Measurements from ENCODE around the gene ZNF175. TPM values are rescaled to one million over a fixed set of nuclear protein-coding genes. Genes with fewer than 3 reads are reported as not detected.

ZNF175 gene
- total RNA-seq, 1 experiment from 2014 or later, result 16.1 TPM

DNA sequence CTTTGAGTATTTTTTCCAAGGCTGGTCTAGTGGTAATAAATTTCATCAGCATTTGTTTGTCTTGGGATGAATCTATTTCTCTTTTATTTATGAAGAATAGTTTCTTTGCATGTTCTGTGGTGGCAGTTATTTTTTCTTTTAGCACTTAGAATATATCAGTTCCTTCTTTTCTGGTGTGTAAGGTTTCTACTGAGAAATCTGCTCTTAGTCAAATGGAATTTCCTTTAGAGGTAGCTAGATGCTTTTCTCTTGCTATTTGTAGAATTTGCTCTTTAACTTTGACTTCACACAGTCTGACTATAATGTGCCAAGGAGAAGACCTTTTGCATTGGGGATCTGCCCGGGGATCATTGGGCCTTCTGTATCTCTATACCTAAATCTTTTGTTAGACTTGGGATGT is 35.5 kb upstream of the ZNF175 start:
- H3K4me3 Mint-ChIP-seq (ENCODE audit: low read depth, unreplicated experiment), result no peak overlapping the region
- no TSS peak for BruUV-seq (replicated peaks)
- no peaks in the 10 kb centered on the region for H3K9me3 Mint-ChIP-seq (ENCODE audit: low read depth, unreplicated experiment)
- TF ChIP-seq, protein P1, sequence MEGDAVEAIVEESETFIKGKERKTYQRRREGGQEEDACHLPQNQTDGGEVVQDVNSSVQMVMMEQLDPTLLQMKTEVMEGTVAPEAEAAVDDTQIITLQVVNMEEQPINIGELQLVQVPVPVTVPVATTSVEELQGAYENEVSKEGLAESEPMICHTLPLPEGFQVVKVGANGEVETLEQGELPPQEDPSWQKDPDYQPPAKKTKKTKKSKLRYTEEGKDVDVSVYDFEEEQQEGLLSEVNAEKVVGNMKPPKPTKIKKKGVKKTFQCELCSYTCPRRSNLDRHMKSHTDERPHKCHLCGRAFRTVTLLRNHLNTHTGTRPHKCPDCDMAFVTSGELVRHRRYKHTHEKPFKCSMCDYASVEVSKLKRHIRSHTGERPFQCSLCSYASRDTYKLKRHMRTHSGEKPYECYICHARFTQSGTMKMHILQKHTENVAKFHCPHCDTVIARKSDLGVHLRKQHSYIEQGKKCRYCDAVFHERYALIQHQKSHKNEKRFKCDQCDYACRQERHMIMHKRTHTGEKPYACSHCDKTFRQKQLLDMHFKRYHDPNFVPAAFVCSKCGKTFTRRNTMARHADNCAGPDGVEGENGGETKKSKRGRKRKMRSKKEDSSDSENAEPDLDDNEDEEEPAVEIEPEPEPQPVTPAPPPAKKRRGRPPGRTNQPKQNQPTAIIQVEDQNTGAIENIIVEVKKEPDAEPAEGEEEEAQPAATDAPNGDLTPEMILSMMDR (IDR thresholded peaks at IDR 0.05; ENCODE audit: unreplicated experiment), result no peak
- H3K27ac Mint-ChIP-seq (ENCODE audit: unreplicated experiment), result no peak overlapping the region
- CTCF ChIA-PET, result no interaction called here
- H3K27me3 Mint-ChIP-seq (ENCODE audit: unreplicated experiment), result peaks cover 84% of the 10 kb centered on the region
- no peaks in the 10 kb centered on the region for H3K4me1 Mint-ChIP-seq (ENCODE audit: low read depth, unreplicated experiment)
- DNase-seq, result no peak
- H3K36me3 Mint-ChIP-seq (ENCODE audit: insufficient read depth, unreplicated experiment), result no peaks in the 10 kb centered on the region
- intact Hi-C loops (cut with micrococcal nuclease; ENCODE audit: unreplicated experiment), result no loop called here

DNA sequence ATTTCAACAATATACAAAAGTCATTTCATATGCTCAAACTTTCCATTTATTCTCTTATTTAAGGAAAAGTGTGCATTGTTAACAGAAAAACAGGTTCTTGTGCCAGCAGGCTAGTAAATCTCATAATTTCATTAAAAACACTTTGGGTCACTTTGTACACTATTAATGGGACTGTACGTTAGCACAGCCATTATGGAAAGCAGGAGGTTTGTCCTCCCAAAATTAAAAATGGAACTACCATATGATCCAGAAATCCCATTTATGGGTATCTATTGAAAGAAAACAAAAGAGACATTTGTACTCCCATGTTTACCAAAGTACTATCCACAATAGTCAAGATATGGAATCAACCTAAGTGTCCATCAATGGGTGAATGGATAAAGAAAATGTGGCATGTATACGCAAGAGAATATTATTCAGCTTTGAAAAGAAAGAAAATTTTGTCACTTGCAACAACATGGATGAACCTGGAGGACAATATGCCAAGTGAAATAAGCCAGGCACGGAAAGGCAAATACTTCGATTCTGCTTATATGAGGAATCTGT is 31.2 kb upstream of the ZNF175 start:
- TF ChIP-seq, protein P1 (IDR thresholded peaks at IDR 0.05; ENCODE audit: unreplicated experiment), result no peak
- no peaks in the 10 kb centered on the region for H3K36me3 Mint-ChIP-seq (ENCODE audit: insufficient read depth, unreplicated experiment)
- no TSS peak for BruUV-seq (replicated peaks)
- no peak overlapping the region for H3K4me3 Mint-ChIP-seq (ENCODE audit: low read depth, unreplicated experiment)
- peaks cover 82% of the 10 kb centered on the region for H3K27me3 Mint-ChIP-seq (ENCODE audit: unreplicated experiment)
- no peaks in the 10 kb centered on the region for H3K4me1 Mint-ChIP-seq (ENCODE audit: low read depth, unreplicated experiment)
- intact Hi-C loops (cut with micrococcal nuclease; ENCODE audit: unreplicated experiment), result no loop called here
- DNase-seq, result no peak
- H3K9me3 Mint-ChIP-seq (ENCODE audit: low read depth, unreplicated experiment), result peaks cover 3% of the 10 kb centered on the region
- no peak overlapping the region for H3K27ac Mint-ChIP-seq (ENCODE audit: unreplicated experiment)
- CTCF ChIA-PET, result no interaction called here

GRCh38 chr19:51541458-51542357 is 29.4 kb upstream of the ZNF175 start:
- Mint-ChIP-seq H3K36me3 (ENCODE audit: insufficient read depth, unreplicated experiment) (no peaks in the 10 kb centered on the region), H3K27ac (ENCODE audit: unreplicated experiment) (no peak overlapping the region), H3K9me3 (ENCODE audit: low read depth, unreplicated experiment) (peaks cover 3% of the 10 kb centered on the region), H3K4me3 (ENCODE audit: low read depth, unreplicated experiment) (no peak overlapping the region), H3K27me3 (ENCODE audit: unreplicated experiment) (peaks cover 63% of the 10 kb centered on the region), H3K4me1 (ENCODE audit: low read depth, unreplicated experiment) (peaks cover 9% of the 10 kb centered on the region)
- DNase-seq, result no peak
- intact Hi-C loops (cut with micrococcal nuclease; ENCODE audit: unreplicated experiment), result no loop called here
- TF ChIP-seq, protein P1 (IDR thresholded peaks at IDR 0.05; ENCODE audit: unreplicated experiment), result no peak
- no TSS peak for BruUV-seq (replicated peaks)
- CTCF ChIA-PET, result no interaction called here

- peaks cover 19% of the 10 kb centered on the region for H3K4me1 Mint-ChIP-seq (ENCODE audit: low read depth, unreplicated experiment)
- peaks cover 54% of the 10 kb centered on the region for H3K27me3 Mint-ChIP-seq (ENCODE audit: unreplicated experiment)
- no peaks in the 10 kb centered on the region for H3K36me3 Mint-ChIP-seq (ENCODE audit: insufficient read depth, unreplicated experiment)
- intact Hi-C loops (cut with micrococcal nuclease; ENCODE audit: unreplicated experiment), result no loop called here
- no peak overlapping the region for H3K4me3 Mint-ChIP-seq (ENCODE audit: low read depth, unreplicated experiment)
- TF ChIP-seq, protein P1 (IDR thresholded peaks at IDR 0.05; ENCODE audit: unreplicated experiment), result no peak
- DNase-seq, result no peak
- no peak overlapping the region for H3K27ac Mint-ChIP-seq (ENCODE audit: unreplicated experiment)
- CTCF ChIA-PET, result no interaction called here
- peaks cover 3% of the 10 kb centered on the region for H3K9me3 Mint-ChIP-seq (ENCODE audit: low read depth, unreplicated experiment)
- BruUV-seq (replicated peaks), result no TSS peak
Observed at GRCh38 chr19:51542699-51543098, 28.4 kb upstream of the ZNF175 start.

Data from Calu3 (cell line).